ENCODE data around the gene CAMSAP2.

Gene CAMSAP2

DNA sequence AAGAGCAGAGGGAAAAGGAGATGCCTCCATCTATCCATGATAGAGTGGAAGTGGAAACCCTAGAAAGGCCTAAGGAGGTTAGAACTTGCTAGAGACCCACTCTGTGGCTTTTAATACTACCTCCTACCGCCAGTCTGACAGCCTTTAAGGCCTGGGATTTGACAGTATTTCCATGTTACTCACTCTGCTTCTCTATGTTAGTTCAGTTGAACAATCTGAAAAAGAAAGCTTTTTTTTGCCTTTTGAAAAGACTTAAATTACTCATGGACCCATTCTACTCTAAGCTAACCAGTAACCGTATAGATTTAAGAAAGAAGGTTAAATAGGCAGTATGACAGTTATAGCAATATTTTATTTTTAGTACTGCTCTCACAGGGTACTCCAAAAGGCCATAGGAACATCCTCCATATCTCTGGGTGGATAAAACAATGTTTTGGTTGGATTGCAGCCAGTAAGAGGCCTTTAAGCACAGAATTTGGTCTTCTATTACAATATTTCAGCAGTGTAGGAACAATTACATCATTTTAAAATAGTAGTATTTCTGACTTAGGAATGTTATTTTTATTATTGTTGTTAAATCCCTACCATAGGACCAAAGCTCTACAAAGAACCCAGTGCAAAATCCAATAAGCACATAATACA lies 118.1 kb downstream of the CAMSAP2 start:
- DNase-seq = no peak

DNA sequence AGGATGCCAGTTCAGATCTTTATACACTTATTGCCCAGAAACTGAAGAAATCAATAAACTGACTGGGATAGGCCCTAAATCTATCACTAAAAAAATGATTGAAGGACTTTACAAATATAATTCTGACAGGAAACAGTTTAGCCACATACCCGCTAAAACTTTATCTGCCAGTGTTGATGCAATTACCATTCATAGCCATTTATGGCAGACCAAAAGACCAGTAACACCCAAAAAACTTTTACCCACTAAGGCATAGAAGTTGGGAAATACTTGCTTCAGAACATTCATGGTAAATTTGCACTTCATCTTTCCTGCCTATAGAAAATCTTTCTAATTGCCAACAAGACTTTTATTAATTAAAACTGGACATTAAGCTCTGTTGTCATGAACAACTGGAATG lies 119.1 kb downstream of the CAMSAP2 start:
- no peak for DNase-seq

- DNase-seq = no peak
Measured at GRCh38 chr1:200861937-200862647, 123.4 kb downstream of the CAMSAP2 start.

DNA sequence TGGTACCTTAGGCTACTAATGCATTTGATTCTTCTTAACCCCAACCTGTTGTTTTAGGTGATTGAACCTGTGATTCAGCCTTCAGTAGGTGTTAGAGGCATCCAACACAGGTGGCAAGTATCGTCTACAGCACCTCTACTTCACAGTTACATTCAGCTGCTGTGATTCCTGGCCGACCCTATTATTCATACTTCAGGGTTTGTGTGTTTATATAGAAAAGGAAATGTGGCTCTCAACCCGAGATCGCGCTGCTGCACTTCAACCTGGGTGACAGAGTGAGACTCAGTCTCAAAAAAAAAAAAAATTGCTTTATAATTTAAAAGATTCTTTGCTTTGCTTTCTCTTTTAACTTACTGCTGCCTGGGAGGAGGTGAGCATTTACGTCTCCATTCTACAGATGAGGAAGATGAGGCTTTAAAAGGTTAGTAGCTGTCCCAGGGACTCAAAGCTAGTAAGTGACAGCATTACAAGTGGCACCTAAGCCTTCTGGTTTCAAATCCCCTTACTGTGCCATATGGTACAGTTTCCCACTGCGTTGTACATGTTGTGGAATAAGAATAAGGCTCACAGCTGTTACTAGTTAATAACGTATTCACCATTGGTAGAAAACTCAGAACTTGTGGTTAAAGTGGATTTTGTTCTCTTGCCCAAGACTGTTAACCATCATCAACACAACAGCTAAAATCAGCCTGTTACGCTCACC lies 124.2 kb downstream of the CAMSAP2 start:
- DNase-seq = no peak

- no peak for DNase-seq
Measured at GRCh38 chr1:200866116-200866515, 127.4 kb downstream of the CAMSAP2 start.

DNA sequence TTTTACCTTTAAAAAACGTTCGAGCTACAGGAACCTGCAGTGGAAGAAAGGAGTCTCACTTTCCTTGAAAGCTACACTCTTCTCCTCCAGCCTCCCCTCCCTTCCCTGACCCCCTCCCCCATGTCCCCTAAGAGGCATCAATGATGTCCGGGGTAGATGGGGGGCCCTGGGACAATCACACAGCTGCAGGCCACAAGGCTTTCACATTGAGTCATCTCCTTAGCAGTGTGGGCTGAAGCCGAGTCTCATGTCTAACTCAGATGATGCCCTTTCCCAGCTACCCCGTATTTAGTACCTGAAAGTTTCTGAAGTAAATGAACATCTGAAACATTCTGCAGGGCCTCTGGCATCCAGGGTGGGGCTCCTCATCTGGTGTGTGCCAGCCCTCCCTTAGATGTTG lies 127.8 kb downstream of the CAMSAP2 start:
- DNase-seq = no peak

GRCh38 chr1:200867018-200867811 lies 128.5 kb downstream of the CAMSAP2 start:
- DNase-seq = no peak

GRCh38 chr1:200869376-200869752 lies 130.7 kb downstream of the CAMSAP2 start:
- DNase-seq = no peak

- DNase-seq = no peak
Measured at GRCh38 chr1:200869753-200870391, 131.2 kb downstream of the CAMSAP2 start.

- DNase-seq = no peak
Measured at GRCh38 chr1:200872446-200873115, 133.9 kb downstream of the CAMSAP2 start, which contains the start of gene GPR25. TSS of gene GPR25 (plus strand) at chr1:200872981. CDS start at chr1:200873038, 57 bp downstream.

DNA sequence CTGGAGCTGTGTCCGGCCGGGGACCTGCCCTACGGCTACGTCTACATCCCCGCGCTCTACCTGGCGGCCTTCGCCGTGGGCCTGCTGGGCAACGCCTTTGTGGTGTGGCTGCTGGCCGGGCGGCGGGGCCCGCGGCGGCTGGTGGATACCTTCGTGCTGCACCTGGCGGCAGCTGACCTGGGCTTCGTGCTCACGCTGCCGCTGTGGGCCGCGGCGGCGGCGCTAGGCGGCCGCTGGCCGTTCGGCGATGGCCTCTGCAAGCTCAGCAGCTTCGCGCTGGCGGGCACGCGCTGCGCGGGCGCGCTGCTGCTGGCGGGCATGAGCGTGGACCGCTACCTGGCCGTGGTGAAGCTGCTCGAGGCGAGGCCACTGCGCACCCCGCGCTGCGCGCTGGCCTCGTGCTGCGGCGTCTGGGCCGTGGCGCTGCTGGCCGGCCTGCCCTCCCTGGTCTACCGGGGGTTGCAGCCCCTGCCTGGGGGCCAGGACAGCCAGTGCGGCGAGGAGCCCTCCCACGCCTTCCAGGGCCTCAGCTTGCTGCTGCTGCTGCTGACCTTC lies 134.5 kb downstream of the CAMSAP2 start:
- no peak for DNase-seq

- DNase-seq = no peak
Measured at GRCh38 chr1:200873671-200874397, 135.1 kb downstream of the CAMSAP2 start.

- no peak for DNase-seq
Measured at GRCh38 chr1:200874694-200875093, 136.0 kb downstream of the CAMSAP2 start.

GRCh38 chr1:200875416-200875815 lies 136.7 kb downstream of the CAMSAP2 start:
- no peak for DNase-seq

- no peak for DNase-seq
Measured at GRCh38 chr1:200877010-200877409, 138.3 kb downstream of the CAMSAP2 start.

DNA sequence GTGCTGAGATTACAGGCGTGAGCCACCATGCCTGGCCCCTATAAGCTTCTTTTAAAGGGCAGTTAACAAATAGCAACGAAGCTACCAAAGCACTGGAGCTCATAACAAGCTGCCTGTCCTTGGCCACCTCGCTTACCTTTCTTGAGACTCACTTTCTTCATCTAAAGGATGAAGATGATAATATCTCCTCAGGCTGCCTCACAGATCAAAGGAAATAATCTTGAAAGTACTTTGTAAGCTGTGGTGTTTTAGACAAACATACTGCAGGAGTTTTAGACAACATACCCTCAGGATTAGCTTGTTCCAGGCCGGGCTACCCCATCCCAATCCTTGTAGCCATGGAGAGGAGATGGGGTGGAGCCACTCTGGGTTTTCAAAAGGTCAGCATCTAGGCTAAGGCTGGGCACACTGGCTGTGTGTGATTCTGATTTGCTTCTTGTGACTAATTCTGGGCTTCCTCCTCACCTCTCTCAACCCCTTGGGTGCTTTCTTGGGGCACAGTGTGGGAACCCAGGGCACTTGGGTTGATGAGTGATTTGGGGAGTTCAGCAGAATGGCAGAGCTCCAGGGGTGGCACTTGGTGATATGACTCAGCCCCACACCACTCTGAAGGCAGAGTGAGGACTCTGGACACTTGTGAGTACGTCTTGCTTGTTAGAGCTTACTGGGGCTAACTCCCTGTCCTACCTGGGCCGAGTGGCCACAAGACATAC lies 139.3 kb downstream of the CAMSAP2 start:
- DNase-seq = no peak

DNA sequence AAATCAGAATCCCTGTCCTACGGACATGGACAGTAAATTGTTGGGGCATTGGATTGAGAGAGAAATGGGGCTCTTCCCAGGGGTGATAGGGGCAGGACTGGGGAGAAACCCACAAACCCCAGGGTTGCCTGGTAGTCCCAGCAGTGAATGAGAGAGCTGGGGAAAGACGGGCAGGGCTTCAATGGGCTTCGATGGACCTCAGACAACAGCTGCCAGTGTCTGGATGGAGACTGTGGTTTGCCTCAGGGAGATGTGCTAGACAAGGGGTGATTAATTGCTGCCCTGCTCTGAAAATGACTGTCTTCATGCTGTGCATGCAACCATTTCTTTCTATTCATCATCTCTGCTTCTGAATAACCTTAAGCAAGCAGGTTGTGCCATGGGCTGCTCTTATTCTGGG lies 141.5 kb downstream of the CAMSAP2 start:
- DNase-seq = no peak

DNA sequence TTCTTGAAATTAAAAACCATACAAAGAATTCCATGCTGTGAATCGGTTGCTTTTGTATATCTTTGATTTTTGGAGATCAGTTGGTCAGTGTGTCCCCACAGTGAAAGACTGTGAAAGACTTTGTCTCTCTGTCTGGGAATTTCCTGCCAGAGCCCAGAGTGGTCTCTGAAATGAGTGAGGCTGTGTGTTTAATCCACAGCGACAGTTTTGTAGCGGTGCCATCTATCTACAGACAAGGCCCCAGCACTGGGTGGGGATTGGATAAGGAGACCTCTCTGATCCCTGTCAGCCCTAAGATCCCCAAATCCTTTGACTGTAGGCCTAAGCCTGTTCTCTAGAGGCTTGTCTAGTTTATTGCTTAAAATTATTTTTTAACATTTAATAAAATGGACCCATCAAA lies 144.4 kb downstream of the CAMSAP2 start:
- no peak for DNase-seq

- no peak for DNase-seq
Measured at GRCh38 chr1:200885623-200886402, 147.1 kb downstream of the CAMSAP2 start.

DNA sequence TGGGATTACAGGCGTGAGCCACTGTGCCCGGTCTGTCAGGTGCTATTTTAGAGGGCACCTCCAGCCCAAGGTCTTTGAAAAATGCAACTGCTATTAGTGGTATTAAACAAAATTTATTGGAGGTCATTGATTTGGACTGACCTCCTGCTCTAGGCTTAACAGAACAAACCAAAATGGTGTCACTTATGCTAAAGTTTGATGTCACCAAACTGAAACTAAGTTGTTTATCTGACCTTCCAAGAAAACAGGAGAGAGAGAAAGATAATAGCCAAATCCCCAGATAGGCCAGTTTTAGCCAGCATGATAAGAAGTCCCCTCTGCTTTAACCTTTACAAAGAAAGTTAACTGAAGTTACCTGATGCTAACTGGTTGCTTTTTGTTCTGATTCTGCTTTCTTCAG lies 147.9 kb downstream of the CAMSAP2 start:
- DNase-seq = no peak

Measured in T1000 (cell line).